Measurements from ENCODE around the gene RRAS. TPM values are rescaled to one million over a fixed set of nuclear protein-coding genes. Genes with fewer than 3 reads are reported as not detected.

RRAS gene
- total RNA-seq, 2 experiments from 2014 or later = 5.0 to 5.4 TPM

GRCh38 chr19:49660338-49660961, 20.5 kb upstream of the RRAS start:
- POLR2A ChIA-PET = no interaction called here
- CTCF ChIA-PET = no interaction called here

GRCh38 chr19:49658566-49659442, 18.9 kb upstream of the RRAS start:
- ChIA-PET CTCF (interaction anchor here (0.6 kb wide), 1 partner anchor 558 kb away, joined by 3 read pairs; no protein-coding TSS in a partner anchor), POLR2A (no interaction called here)

- POLR2A ChIA-PET = no interaction called here
- CTCF ChIA-PET = interaction anchor here (0.6 to 1.1 kb wide), 2 partner anchors 20 to 557 kb away, joined by 3 read pairs; no protein-coding TSS in a partner anchor
Measured at GRCh38 chr19:49658139-49658517, 18.2 kb upstream of the RRAS start.

GRCh38 chr19:49657493-49658138, 17.7 kb upstream of the RRAS start:
- ChIA-PET CTCF (interaction anchor here (0.6 to 1.1 kb wide), 2 partner anchors 20 to 557 kb away, joined by 3 read pairs; no protein-coding TSS in a partner anchor), POLR2A (no interaction called here)

GRCh38 chr19:49656456-49657109, 16.6 kb upstream of the RRAS start:
- ChIA-PET CTCF (interaction anchor here (0.6 kb wide), 1 partner anchor 136 kb away, joined by 5 read pairs; no protein-coding TSS in a partner anchor), POLR2A (no interaction called here)

- POLR2A ChIA-PET = interaction anchor here (1.6 kb wide), 1 partner anchor 9 kb away, joined by 7 read pairs; no protein-coding TSS in a partner anchor
- CTCF ChIA-PET = interaction anchor here (1.5 kb wide), 1 partner anchor 16 kb away, joined by 4 read pairs; no protein-coding TSS in a partner anchor
Measured at GRCh38 chr19:49655570-49656455, 15.9 kb upstream of the RRAS start.

GRCh38 chr19:49654581-49654980, 14.6 kb upstream of the RRAS start:
- ChIA-PET CTCF (interaction anchor here (1.5 kb wide), 1 partner anchor 18 kb away, joined by 4 read pairs; no protein-coding TSS in a partner anchor), POLR2A (interaction anchor here (1.6 kb wide), 1 partner anchor 10 kb away, joined by 7 read pairs; no protein-coding TSS in a partner anchor)

- ChIA-PET CTCF (no interaction called here), POLR2A (no interaction called here)
Measured at GRCh38 chr19:49653466-49653806, 13.5 kb upstream of the RRAS start.

- POLR2A ChIA-PET = interaction anchor here (0.6 kb wide), 1 partner anchor 127 kb away, joined by 3 read pairs; no protein-coding TSS in a partner anchor
- CTCF ChIA-PET = no interaction called here
Measured at GRCh38 chr19:49652551-49653465, 12.9 kb upstream of the RRAS start.

- ChIA-PET CTCF (no interaction called here), POLR2A (no interaction called here)
Measured at GRCh38 chr19:49651820-49652550, 12.0 kb upstream of the RRAS start.

- ChIA-PET CTCF (no interaction called here), POLR2A (no interaction called here)
Measured at GRCh38 chr19:49651029-49651819, 11.3 kb upstream of the RRAS start.

GRCh38 chr19:49646586-49646985, 6.6 kb upstream of the RRAS start:
- CTCF ChIA-PET = no interaction called here
- POLR2A ChIA-PET = no interaction called here

- ChIA-PET CTCF (no interaction called here), POLR2A (no interaction called here)
Measured at GRCh38 chr19:49645995-49646394, 6.1 kb upstream of the RRAS start.

GRCh38 chr19:49645592-49645991, 5.6 kb upstream of the RRAS start:
- POLR2A ChIA-PET = no interaction called here
- CTCF ChIA-PET = no interaction called here

GRCh38 chr19:49643466-49643865, 3.5 kb upstream of the RRAS start:
- ChIA-PET POLR2A (interaction anchor here (0.5 to 0.7 kb wide), 3 partner anchors 24 to 79 kb away, joined by 3 to 5 read pairs (median 4); no protein-coding TSS in a partner anchor), CTCF (interaction anchor here (0.8 to 1.1 kb wide), 4 partner anchors 21 to 38 kb away, joined by 3 to 6 read pairs (median 4); partner anchors contain the start of gene PRMT1)

GRCh38 chr19:49642492-49643035, 2.6 kb upstream of the RRAS start:
- ChIA-PET CTCF (interaction anchor here (0.8 to 1.4 kb wide), 3 partner anchors 30 to 39 kb away, joined by 3 to 6 read pairs (median 6); partner anchors contain the start of gene PRMT1), POLR2A (no interaction called here)

Measured in activated CD8-positive, alpha-beta memory T cell treated with anti-CD3 and anti-CD28 coated beads for 36 hours (primary cell).